Type B pancreatic cell (in vitro differentiated cells): ENCODE measurements around the gene CDC42BPA. TPM values are rescaled to one million over a fixed set of nuclear protein-coding genes. Genes with fewer than 3 reads are reported as not detected.

ENCODE experiments used
- DNase-seq: peaks from one replicate; pipeline ENCODE4 v3.0.0; 2021; ENCODE audit warnings: mixed read lengths; ENCODE audit not compliant: unreplicated experiment; ENCODE audit errors: extremely low spot score
- H3K27ac Mint-ChIP-seq: 2 replicates; pipeline ENCODE4 v1.8.0; 2021; ENCODE audit warnings: mild to moderate bottlenecking, mixed read lengths
- H3K27me3 Mint-ChIP-seq: 2 replicates; pipeline ENCODE4 v1.8.0; 2021; ENCODE audit warnings: mixed read lengths
- H3K36me3 Mint-ChIP-seq: 2 replicates; pipeline ENCODE4 v1.8.0; 2021; ENCODE audit warnings: mixed read lengths
- H3K4me1 Mint-ChIP-seq: one replicate; pipeline ENCODE4 v1.8.0; 2021; ENCODE audit warnings: mixed read lengths; ENCODE audit not compliant: unreplicated experiment
- H3K4me3 Mint-ChIP-seq: 2 replicates; pipeline ENCODE4 v1.8.0; 2021; ENCODE audit warnings: mild to moderate bottlenecking, mixed read lengths
- H3K9me3 Mint-ChIP-seq: 2 replicates; pipeline ENCODE4 v1.8.0; 2021; ENCODE audit warnings: mixed read lengths
- total RNA-seq: library from RNA; stranded (reverse); gene quantifications from 2 replicates; pipeline ENCODE4 v1.2.1, GENCODE V29; 2021; ENCODE audit warnings: low replicate concordance
- TF ChIP-seq, protein P1 (sequence below): fragments of 200-600 bp; sonication (generic); conservative IDR thresholded peaks from 2 replicates; pipeline ENCODE4 v1.5.0; 2021; ENCODE audit warnings: antibody characterized with exemption, mild to moderate bottlenecking

The CDC42BPA gene
- total RNA-seq, 1 donor from 2014 or later, result 33.8 TPM

DNA sequence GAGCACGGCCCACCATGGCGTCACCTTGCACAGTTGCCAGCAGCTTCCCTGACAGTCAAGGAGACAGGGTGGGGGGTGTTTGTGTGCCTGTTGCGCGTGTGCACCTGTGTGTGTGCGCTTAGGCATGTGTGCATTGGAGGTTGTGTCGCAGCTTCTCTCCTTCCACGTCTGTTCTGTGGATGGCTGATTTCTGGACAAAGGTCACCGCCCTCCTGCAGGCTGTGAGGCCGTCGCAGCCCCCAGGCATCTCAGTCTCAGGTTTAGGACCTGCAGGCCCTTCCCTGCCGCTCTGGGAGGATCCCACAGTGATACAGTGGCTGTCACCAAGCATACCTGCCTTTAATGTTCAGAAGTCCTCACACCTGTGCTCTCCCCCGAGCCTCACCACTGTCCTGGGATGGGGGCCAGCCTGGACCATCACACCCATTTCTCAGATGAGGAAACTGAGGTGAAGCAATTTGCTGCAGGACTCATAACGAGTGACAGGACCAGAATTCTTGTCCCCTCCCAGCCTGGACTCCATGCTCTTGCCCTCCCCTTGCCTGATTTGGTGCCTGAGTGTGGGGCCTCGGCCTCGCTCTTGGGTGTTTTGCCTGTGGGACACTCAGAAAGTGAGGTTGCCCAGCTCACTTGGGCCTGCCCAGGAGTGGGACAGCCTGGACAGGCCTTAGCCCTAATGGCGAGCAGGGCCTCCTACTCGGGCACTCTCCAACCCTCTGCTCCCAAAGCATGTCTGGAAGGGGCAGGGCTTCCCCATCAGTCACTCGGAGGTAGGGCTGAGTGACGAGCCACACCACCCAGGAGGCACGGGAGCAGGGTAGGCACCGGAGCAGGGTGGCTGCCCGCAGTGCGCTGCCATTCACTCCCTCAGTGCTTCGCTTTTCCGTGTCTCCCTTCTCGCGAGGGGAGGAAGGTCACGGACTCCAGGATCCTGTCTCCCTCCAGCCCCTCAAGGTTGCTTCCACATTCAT is 355.6 kb downstream of the CDC42BPA start:
- TF ChIP-seq, protein P1, sequence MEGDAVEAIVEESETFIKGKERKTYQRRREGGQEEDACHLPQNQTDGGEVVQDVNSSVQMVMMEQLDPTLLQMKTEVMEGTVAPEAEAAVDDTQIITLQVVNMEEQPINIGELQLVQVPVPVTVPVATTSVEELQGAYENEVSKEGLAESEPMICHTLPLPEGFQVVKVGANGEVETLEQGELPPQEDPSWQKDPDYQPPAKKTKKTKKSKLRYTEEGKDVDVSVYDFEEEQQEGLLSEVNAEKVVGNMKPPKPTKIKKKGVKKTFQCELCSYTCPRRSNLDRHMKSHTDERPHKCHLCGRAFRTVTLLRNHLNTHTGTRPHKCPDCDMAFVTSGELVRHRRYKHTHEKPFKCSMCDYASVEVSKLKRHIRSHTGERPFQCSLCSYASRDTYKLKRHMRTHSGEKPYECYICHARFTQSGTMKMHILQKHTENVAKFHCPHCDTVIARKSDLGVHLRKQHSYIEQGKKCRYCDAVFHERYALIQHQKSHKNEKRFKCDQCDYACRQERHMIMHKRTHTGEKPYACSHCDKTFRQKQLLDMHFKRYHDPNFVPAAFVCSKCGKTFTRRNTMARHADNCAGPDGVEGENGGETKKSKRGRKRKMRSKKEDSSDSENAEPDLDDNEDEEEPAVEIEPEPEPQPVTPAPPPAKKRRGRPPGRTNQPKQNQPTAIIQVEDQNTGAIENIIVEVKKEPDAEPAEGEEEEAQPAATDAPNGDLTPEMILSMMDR, result no peak
- Mint-ChIP-seq H3K9me3 (peaks cover 2% of the 10 kb centered on the region), H3K36me3 (peaks cover 10% of the 10 kb centered on the region), H3K27ac (no peak overlapping the region), H3K4me3 (no peak overlapping the region), H3K4me1 (no peaks in the 10 kb centered on the region), H3K27me3 (no peaks in the 10 kb centered on the region)
- no peak for DNase-seq

DNA sequence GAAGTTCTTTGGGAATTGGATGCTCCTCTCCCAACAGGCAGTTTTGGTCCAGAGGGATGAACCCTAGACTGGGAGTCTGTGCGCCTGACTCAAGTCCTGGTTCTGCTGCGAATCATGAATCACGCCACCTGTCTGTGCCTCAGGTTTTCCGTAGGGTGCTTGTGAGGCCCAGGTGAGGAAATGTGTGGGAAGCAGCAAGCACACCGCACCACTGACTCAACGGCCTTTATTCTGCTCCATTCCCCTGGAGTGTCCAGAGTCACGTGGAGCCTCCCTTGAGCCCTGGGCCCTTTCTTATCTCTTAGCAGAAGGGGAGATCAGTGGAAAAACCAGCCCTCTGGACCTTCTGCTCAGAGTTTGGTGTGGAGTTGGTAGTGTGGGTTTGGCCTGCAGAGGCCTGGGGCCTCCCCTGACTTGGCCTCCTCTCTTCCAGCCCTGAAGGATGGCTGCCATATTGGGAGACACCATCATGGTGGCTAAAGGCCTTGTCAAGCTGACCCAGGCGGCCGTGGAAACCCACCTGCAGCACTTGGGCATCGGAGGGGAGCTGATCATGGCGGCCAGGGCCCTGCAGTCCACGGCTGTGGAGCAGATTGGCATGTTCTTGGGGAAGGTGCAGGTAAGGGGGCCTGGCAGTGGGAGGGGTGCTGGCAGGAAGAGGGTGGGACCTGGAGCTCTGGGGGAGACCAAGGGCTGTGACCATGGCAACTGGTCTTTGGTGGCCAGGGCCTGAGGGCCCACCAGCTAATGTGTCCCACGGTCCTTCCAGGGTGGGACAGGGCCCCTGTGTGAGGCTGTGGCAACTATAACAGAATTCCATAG is 357.1 kb downstream of the CDC42BPA start:
- Mint-ChIP-seq H3K9me3 (peaks cover 5% of the 10 kb centered on the region), H3K36me3 (peaks cover 9% of the 10 kb centered on the region), H3K27me3 (no peaks in the 10 kb centered on the region), H3K4me3 (no peak overlapping the region), H3K27ac (no peak overlapping the region), H3K4me1 (no peaks in the 10 kb centered on the region)
- DNase-seq, result no peak
- TF ChIP-seq, protein P1, result no peak

DNA sequence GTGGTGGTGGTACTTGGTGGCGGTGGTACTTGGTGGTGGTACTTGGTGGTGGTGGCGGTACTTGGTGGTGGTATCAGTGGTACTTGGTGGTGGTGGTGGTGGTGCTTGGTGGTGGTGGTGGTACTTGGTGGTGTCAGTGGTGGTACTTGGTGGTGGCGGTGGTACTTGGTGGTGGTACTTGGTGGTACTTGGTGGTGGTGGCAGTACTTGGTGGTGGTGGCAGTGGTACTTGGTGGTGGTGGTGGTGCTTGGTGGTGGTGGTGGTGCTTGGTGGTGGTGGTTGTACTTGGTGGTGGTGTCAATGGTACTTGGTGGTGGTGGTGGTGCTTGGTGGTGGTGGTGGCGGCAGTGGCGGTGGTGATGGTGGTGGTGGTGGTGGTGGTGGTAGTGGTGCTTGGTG is 358.0 kb downstream of the CDC42BPA start:
- peaks cover 9% of the 10 kb centered on the region for H3K36me3 Mint-ChIP-seq
- no peak for DNase-seq
- no peak overlapping the region for H3K4me3 Mint-ChIP-seq
- H3K27me3 Mint-ChIP-seq, result no peaks in the 10 kb centered on the region
- TF ChIP-seq, protein P1, result no peak
- H3K4me1 Mint-ChIP-seq, result no peaks in the 10 kb centered on the region
- H3K9me3 Mint-ChIP-seq, result peaks cover 5% of the 10 kb centered on the region
- no peak overlapping the region for H3K27ac Mint-ChIP-seq

DNA sequence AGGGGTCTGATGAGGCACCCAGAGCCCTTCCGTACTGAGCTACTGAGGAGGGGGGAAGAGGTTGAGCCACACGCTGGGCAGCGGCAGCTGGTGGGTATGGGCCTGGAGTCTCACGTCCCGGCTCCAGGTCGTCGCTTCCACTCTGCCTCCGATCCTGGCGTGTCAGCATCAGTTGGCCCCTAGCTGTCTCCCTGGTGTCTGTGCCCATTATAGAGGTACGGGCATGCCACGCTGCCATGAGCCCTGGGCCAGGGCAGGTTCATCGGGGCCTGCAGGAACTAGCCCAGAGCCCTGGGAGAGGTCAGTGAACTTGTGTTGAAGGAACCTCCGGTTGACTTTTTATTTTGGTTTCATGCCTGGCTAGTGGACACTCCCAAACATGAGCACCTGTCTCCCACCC is 360.0 kb downstream of the CDC42BPA start:
- peaks cover 14% of the 10 kb centered on the region for H3K4me1 Mint-ChIP-seq
- peaks cover 9% of the 10 kb centered on the region for H3K9me3 Mint-ChIP-seq
- no peak overlapping the region for H3K4me3 Mint-ChIP-seq
- no peak for DNase-seq
- H3K36me3 Mint-ChIP-seq, result peaks cover 14% of the 10 kb centered on the region
- no peaks in the 10 kb centered on the region for H3K27me3 Mint-ChIP-seq
- TF ChIP-seq, protein P1, result no peak
- no peak overlapping the region for H3K27ac Mint-ChIP-seq

DNA sequence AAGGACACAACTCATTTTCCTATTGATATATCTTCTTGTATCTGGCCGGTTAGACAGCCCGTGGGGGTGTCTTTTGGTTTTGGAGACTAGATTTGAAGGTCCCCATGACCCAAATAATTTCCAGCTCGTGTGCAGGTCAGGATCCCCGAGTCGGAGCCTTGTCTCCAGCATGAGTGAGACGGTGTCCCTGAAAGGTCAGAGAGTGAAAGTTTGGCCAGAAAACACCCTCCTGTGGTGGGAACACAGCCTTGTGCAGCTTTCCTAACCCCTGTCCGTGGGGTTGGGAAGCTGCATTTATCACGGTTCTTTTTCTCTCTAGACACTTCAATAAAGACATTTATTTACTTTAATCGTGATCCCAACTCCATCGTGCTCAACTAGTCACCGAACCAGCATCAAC is 360.6 kb downstream of the CDC42BPA start:
- Mint-ChIP-seq H3K27me3 (no peaks in the 10 kb centered on the region), H3K9me3 (peaks cover 9% of the 10 kb centered on the region), H3K4me3 (no peak overlapping the region), H3K27ac (no peak overlapping the region), H3K36me3 (peaks cover 14% of the 10 kb centered on the region), H3K4me1 (peaks cover 15% of the 10 kb centered on the region)
- TF ChIP-seq, protein P1, result no peak
- DNase-seq, result no peak
